ENCODE measurements around the gene ARHGEF11. TPM values are rescaled to one million over a fixed set of nuclear protein-coding genes. Genes with fewer than 3 reads are reported as not detected.

ARHGEF11 gene
- total RNA-seq, 1 experiment from 2014 or later: 45.5 TPM

DNA sequence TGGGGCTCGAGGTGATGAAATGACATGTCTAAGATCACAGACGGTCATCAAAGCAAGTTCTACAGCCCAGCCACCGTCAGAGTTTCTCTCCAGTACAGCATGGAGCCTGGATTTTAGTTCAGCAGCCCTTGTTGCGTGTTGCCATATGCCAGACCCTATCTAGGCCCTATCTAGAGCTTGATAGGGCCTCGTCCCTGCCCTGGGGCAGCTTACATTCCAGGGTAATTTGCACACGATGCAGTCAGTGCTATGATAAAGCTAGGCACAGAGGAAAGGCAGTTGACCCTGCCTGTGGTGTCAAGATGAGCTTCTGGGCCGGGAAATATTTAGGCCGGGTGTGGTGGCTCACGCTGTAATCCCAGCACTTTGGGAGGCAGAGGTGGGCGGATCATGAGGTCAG is 35.2 kb upstream of the ARHGEF11 start:
- Histone ChIP-seq H3K4me1 (no peaks in the 10 kb centered on the region), H3K9me3 (no peaks in the 10 kb centered on the region), H3K4me3 (ENCODE audit: low read depth, low read length) (no peak overlapping the region), H3K27me3 (replicated peaks; ENCODE audit: control insufficient read depth, insufficient read depth, low read length) (no peaks in the 10 kb centered on the region), H3K36me3 (ENCODE audit: control insufficient read depth, insufficient read depth, low read length) (no peaks in the 10 kb centered on the region)
- no peaks in the 10 kb centered on the region for H3K9me3 Mint-ChIP-seq (ENCODE audit: unreplicated experiment)
- ChIA-PET POLR2A (no interaction called here), CTCF (interaction anchor here (1.2 kb wide), 1 partner anchor 82 kb away, joined by 3 read pairs; no protein-coding TSS in a partner anchor)
- H3K36me3 Mint-ChIP-seq (ENCODE audit: insufficient read depth, unreplicated experiment): no peaks in the 10 kb centered on the region
- no peaks in the 10 kb centered on the region for H3K4me1 Mint-ChIP-seq (ENCODE audit: low read depth, unreplicated experiment)
- intact Hi-C loops (cut with micrococcal nuclease; ENCODE audit: unreplicated experiment): no loop called here
- H3K27ac Mint-ChIP-seq (ENCODE audit: unreplicated experiment): no peak overlapping the region
- H3K4me3 Mint-ChIP-seq (ENCODE audit: unreplicated experiment): no peak overlapping the region
- DNase-seq: peak in 1 of 2 experiments; percentile 51
- no peaks in the 10 kb centered on the region for H3K27me3 Mint-ChIP-seq (ENCODE audit: insufficient read depth, unreplicated experiment)
- TF ChIP-seq, protein P1, sequence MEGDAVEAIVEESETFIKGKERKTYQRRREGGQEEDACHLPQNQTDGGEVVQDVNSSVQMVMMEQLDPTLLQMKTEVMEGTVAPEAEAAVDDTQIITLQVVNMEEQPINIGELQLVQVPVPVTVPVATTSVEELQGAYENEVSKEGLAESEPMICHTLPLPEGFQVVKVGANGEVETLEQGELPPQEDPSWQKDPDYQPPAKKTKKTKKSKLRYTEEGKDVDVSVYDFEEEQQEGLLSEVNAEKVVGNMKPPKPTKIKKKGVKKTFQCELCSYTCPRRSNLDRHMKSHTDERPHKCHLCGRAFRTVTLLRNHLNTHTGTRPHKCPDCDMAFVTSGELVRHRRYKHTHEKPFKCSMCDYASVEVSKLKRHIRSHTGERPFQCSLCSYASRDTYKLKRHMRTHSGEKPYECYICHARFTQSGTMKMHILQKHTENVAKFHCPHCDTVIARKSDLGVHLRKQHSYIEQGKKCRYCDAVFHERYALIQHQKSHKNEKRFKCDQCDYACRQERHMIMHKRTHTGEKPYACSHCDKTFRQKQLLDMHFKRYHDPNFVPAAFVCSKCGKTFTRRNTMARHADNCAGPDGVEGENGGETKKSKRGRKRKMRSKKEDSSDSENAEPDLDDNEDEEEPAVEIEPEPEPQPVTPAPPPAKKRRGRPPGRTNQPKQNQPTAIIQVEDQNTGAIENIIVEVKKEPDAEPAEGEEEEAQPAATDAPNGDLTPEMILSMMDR (IDR thresholded peaks at IDR 0.05; ENCODE audit: insufficient read depth in 1 of 2, low read depth in 1 of 2, low read length in 1 of 2, severe bottlenecking in 1 of 2, unreplicated experiment in 1 of 2): no peak
- BruUV-seq (replicated peaks): no TSS peak

DNA sequence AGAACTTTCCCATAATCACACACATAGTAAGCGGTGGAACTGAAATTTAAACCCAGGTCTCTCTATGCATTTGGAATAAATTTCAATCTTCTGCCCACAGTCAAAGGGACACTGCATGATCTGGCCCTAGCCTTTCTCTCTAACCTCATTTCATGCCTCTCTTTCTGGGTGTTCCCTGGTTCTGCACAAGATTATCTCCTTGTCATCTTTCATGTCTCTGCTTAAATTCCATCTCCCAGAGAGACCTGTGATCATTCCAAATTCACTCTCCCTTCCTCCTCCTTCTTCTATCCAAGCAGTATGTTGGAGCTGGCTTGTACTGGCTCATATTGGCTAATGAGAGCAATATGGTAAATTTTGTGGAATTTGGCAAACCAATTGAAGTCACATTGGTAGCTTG is 31.9 kb upstream of the ARHGEF11 start:
- intact Hi-C loops (cut with micrococcal nuclease; ENCODE audit: unreplicated experiment): loop anchor here (10.0 kb wide), 2 partner anchors 83 to 153 kb away; partner anchors contain the start of gene LRRC71
- Mint-ChIP-seq H3K36me3 (ENCODE audit: insufficient read depth, unreplicated experiment) (no peaks in the 10 kb centered on the region), H3K4me1 (ENCODE audit: low read depth, unreplicated experiment) (peaks cover 8% of the 10 kb centered on the region), H3K9me3 (ENCODE audit: unreplicated experiment) (no peaks in the 10 kb centered on the region), H3K4me3 (ENCODE audit: unreplicated experiment) (no peak overlapping the region), H3K27me3 (ENCODE audit: insufficient read depth, unreplicated experiment) (no peaks in the 10 kb centered on the region), H3K27ac (ENCODE audit: unreplicated experiment) (no peak overlapping the region)
- DNase-seq: no peak
- Histone ChIP-seq H3K36me3 (ENCODE audit: control insufficient read depth, insufficient read depth, low read length) (no peaks in the 10 kb centered on the region), H3K4me3 (ENCODE audit: low read depth, low read length) (no peak overlapping the region), H3K9me3 (no peaks in the 10 kb centered on the region), H3K27me3 (replicated peaks; ENCODE audit: control insufficient read depth, insufficient read depth, low read length) (no peaks in the 10 kb centered on the region), H3K4me1 (no peaks in the 10 kb centered on the region)
- CTCF ChIA-PET: no interaction called here
- POLR2A ChIA-PET: no interaction called here
- BruUV-seq (replicated peaks): no TSS peak
- TF ChIP-seq, protein P1 (IDR thresholded peaks at IDR 0.05; ENCODE audit: insufficient read depth in 1 of 2, low read depth in 1 of 2, low read length in 1 of 2, severe bottlenecking in 1 of 2, unreplicated experiment in 1 of 2): no peak

DNA sequence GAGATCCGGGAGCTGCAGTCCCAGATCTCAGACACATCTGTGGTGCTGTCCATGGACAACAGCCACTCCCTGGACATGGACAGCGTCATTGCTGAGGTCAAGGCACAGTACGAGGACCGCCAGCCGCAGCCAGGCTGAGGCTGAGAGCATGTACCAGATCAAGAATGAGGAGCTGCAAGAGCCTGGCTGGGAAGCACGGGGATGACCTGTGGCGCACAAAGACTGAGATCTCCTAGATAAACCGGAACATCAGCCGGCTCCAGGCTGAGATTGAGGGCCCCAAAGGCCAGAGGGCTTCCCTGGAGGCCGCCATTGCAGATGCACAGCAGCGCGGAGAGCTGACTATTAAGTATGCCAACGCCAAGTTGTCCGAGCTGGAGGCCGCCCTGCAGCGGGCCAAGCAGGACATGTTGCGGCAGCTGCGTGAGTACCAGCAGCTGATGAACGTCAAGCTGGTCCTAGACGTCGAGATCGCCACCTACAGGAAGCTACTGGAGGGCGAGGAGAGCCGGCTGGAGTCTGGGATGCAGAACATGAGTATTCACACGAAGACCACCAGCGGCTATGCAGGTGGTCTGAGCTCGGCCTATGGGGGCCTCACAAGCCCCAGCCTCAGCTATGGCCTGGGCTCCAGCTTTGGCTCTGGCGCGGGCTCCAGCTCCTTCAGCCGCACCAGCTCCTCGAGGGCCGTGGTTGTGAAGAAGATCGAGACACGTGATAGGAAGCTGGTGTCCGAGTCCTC is 28.6 kb upstream of the ARHGEF11 start:
- peak overlapping the region; percentile 28 for H3K4me3 ChIP-seq (ENCODE audit: low read depth, low read length)
- BruUV-seq (replicated peaks): no TSS peak

More for the DNA sequence above, 28.6 kb upstream of the ARHGEF11 start:
- Mint-ChIP-seq H3K27me3 (ENCODE audit: insufficient read depth, unreplicated experiment) (no peaks in the 10 kb centered on the region), H3K4me1 (ENCODE audit: low read depth, unreplicated experiment) (peaks cover 8% of the 10 kb centered on the region), H3K36me3 (ENCODE audit: insufficient read depth, unreplicated experiment) (no peaks in the 10 kb centered on the region), H3K27ac (ENCODE audit: unreplicated experiment) (no peak overlapping the region), H3K9me3 (ENCODE audit: unreplicated experiment) (no peaks in the 10 kb centered on the region), H3K4me3 (ENCODE audit: unreplicated experiment) (peak overlapping the region; percentile 63)
- H3K27me3 ChIP-seq (replicated peaks; ENCODE audit: control insufficient read depth, insufficient read depth, low read length): no peaks in the 10 kb centered on the region
- no peaks in the 10 kb centered on the region for H3K9me3 ChIP-seq
- intact Hi-C loops (cut with micrococcal nuclease; ENCODE audit: unreplicated experiment): loop anchor here (10.0 kb wide), 2 partner anchors 79 to 149 kb away; partner anchors contain the start of gene LRRC71
- ChIA-PET CTCF (interaction anchor here (0.6 to 2.4 kb wide), 22 partner anchors 16 to 893 kb away, joined by 3 to 13 read pairs (median 4); partner anchors contain the start of gene ARHGEF11), POLR2A (no interaction called here)
- H3K4me1 ChIP-seq: no peaks in the 10 kb centered on the region
- TF ChIP-seq, protein P1 (IDR thresholded peaks at IDR 0.05; ENCODE audit: insufficient read depth in 1 of 2, low read depth in 1 of 2, low read length in 1 of 2, severe bottlenecking in 1 of 2, unreplicated experiment in 1 of 2): peak; percentile 71 to 76
- H3K36me3 ChIP-seq (ENCODE audit: control insufficient read depth, insufficient read depth, low read length): no peaks in the 10 kb centered on the region
- peak; percentile 75 to 77 for DNase-seq

Measured in Caco-2 (cell line).